ENCODE data around the gene HDAC9.
A peak's percentile ranks its signal among the peaks of the same experiment; 100 is the strongest.

The HDAC9 gene

GRCh38 chr7:18610331-18610948, 114.9 kb downstream of the HDAC9 start:
- H3K18ac ChIP-seq (ENCODE audit: low read length), result no peak overlapping the region

GRCh38 chr7:18614841-18615240, 119.3 kb downstream of the HDAC9 start:
- Histone ChIP-seq H2BK15ac (replicated peaks; ENCODE audit: low read depth) (no peak overlapping the region), H3K56ac (ENCODE audit: low read length) (no peak overlapping the region), H3K18ac (ENCODE audit: low read length) (no peak overlapping the region), H4K5ac (ENCODE audit: low read length) (no peak overlapping the region), H2BK120ac (ENCODE audit: low read depth, low read length) (no peak overlapping the region), H3K79me2 (ENCODE audit: control insufficient read depth, insufficient read depth, low read length) (no peaks in the 10 kb centered on the region), H3K23ac (ENCODE audit: low read length) (no peak overlapping the region), H3K36me3 (ENCODE audit: control insufficient read depth, insufficient read depth, low read length) (no peaks in the 10 kb centered on the region), H2BK5ac (ENCODE audit: low read length) (no peak overlapping the region), H3K27ac (ENCODE audit: low read depth, low read length) (no peak overlapping the region), H3K79me1 (ENCODE audit: low read length) (no peaks in the 10 kb centered on the region), H3K4me2 (ENCODE audit: low read length) (no peak overlapping the region), H3K9ac (ENCODE audit: low read length) (no peak overlapping the region), H4K8ac (ENCODE audit: low read depth, low read length) (no peak overlapping the region), H3K4ac (ENCODE audit: low read depth, low read length) (no peak overlapping the region), H3K4me1 (ENCODE audit: control insufficient read depth, low read depth, low read length) (no peaks in the 10 kb centered on the region), H2AK5ac (ENCODE audit: low read length) (no peak overlapping the region), H3K27me3 (ENCODE audit: insufficient read depth, low read length, poor library complexity) (no peaks in the 10 kb centered on the region), H3K4me3 (ENCODE audit: low read length) (no peak overlapping the region)
- no peak for DNase-seq

More at GRCh38 chr7:18610331-18610948, 114.9 kb downstream of the HDAC9 start:
- Histone ChIP-seq H3K79me2 (ENCODE audit: control insufficient read depth, insufficient read depth, low read length) (no peaks in the 10 kb centered on the region), H2AK5ac (ENCODE audit: low read length) (no peak overlapping the region), H3K4ac (ENCODE audit: low read depth, low read length) (no peak overlapping the region), H3K4me3 (ENCODE audit: low read length) (no peak overlapping the region), H3K4me1 (ENCODE audit: control insufficient read depth, low read depth, low read length) (no peaks in the 10 kb centered on the region), H3K36me3 (ENCODE audit: control insufficient read depth, insufficient read depth, low read length) (no peaks in the 10 kb centered on the region), H2BK15ac (replicated peaks; ENCODE audit: low read depth) (no peak overlapping the region), H3K79me1 (ENCODE audit: low read length) (no peaks in the 10 kb centered on the region), H2BK5ac (ENCODE audit: low read length) (no peak overlapping the region), H3K56ac (ENCODE audit: low read length) (no peak overlapping the region), H4K5ac (ENCODE audit: low read length) (no peak overlapping the region), H3K23ac (ENCODE audit: low read length) (no peak overlapping the region), H3K27me3 (ENCODE audit: insufficient read depth, low read length, poor library complexity) (no peaks in the 10 kb centered on the region), H4K8ac (ENCODE audit: low read depth, low read length) (no peak overlapping the region), H2BK120ac (ENCODE audit: low read depth, low read length) (no peak overlapping the region), H3K9ac (ENCODE audit: low read length) (no peak overlapping the region), H3K27ac (ENCODE audit: low read depth, low read length) (no peak overlapping the region), H3K4me2 (ENCODE audit: low read length) (no peak overlapping the region)
- no CpG with 5 or more reads among the region's 8 CpGs for WGBS (ENCODE audit: extremely low coverage, insufficient coverage, low lambda C conversion rate)
- DNase-seq, result peak; percentile 72

- Histone ChIP-seq H3K23ac (ENCODE audit: low read length) (no peak overlapping the region), H2BK120ac (ENCODE audit: low read depth, low read length) (no peak overlapping the region), H3K27ac (ENCODE audit: low read depth, low read length) (no peak overlapping the region), H3K27me3 (ENCODE audit: insufficient read depth, low read length, poor library complexity) (no peaks in the 10 kb centered on the region), H2BK15ac (replicated peaks; ENCODE audit: low read depth) (no peak overlapping the region), H3K9ac (ENCODE audit: low read length) (no peak overlapping the region), H3K56ac (ENCODE audit: low read length) (no peak overlapping the region), H2AK5ac (ENCODE audit: low read length) (no peak overlapping the region), H3K18ac (ENCODE audit: low read length) (no peak overlapping the region), H3K36me3 (ENCODE audit: control insufficient read depth, insufficient read depth, low read length) (no peaks in the 10 kb centered on the region), H3K4me1 (ENCODE audit: control insufficient read depth, low read depth, low read length) (no peaks in the 10 kb centered on the region), H4K8ac (ENCODE audit: low read depth, low read length) (no peak overlapping the region), H2BK5ac (ENCODE audit: low read length) (no peak overlapping the region), H3K4ac (ENCODE audit: low read depth, low read length) (no peak overlapping the region), H3K4me3 (ENCODE audit: low read length) (no peak overlapping the region), H4K5ac (ENCODE audit: low read length) (no peak overlapping the region), H3K79me1 (ENCODE audit: low read length) (no peaks in the 10 kb centered on the region), H3K4me2 (ENCODE audit: low read length) (no peak overlapping the region), H3K79me2 (ENCODE audit: control insufficient read depth, insufficient read depth, low read length) (no peaks in the 10 kb centered on the region)
- DNase-seq, result no peak
- WGBS (ENCODE audit: extremely low coverage, insufficient coverage, low lambda C conversion rate), result no CpG with 5 or more reads among the region's 1 CpG
Observed at GRCh38 chr7:18619311-18619710, 123.8 kb downstream of the HDAC9 start.

GRCh38 chr7:18623389-18623788, 127.8 kb downstream of the HDAC9 start:
- no peak for DNase-seq
- H3K79me2 ChIP-seq (ENCODE audit: control insufficient read depth, insufficient read depth, low read length), result no peaks in the 10 kb centered on the region
- H4K8ac ChIP-seq (ENCODE audit: low read depth, low read length), result no peak overlapping the region
- no peak overlapping the region for H2AK5ac ChIP-seq (ENCODE audit: low read length)
- no peak overlapping the region for H2BK5ac ChIP-seq (ENCODE audit: low read length)
- no peak overlapping the region for H2BK120ac ChIP-seq (ENCODE audit: low read depth, low read length)
- no peak overlapping the region for H3K4me2 ChIP-seq (ENCODE audit: low read length)
- H3K36me3 ChIP-seq (ENCODE audit: control insufficient read depth, insufficient read depth, low read length), result no peaks in the 10 kb centered on the region
- H4K5ac ChIP-seq (ENCODE audit: low read length), result no peak overlapping the region
- no peak overlapping the region for H3K4me3 ChIP-seq (ENCODE audit: low read length)
- no peak overlapping the region for H3K9ac ChIP-seq (ENCODE audit: low read length)
- H3K23ac ChIP-seq (ENCODE audit: low read length), result no peak overlapping the region
- no peaks in the 10 kb centered on the region for H3K27me3 ChIP-seq (ENCODE audit: insufficient read depth, low read length, poor library complexity)
- H3K56ac ChIP-seq (ENCODE audit: low read length), result no peak overlapping the region
- H3K18ac ChIP-seq (ENCODE audit: low read length), result no peak overlapping the region
- H3K4me1 ChIP-seq (ENCODE audit: control insufficient read depth, low read depth, low read length), result no peaks in the 10 kb centered on the region
- WGBS (ENCODE audit: extremely low coverage, insufficient coverage, low lambda C conversion rate), result no CpG with 5 or more reads among the region's 3 CpGs
- no peak overlapping the region for H3K27ac ChIP-seq (ENCODE audit: low read depth, low read length)
- H2BK15ac ChIP-seq (replicated peaks; ENCODE audit: low read depth), result no peak overlapping the region
- no peaks in the 10 kb centered on the region for H3K79me1 ChIP-seq (ENCODE audit: low read length)
- H3K4ac ChIP-seq (ENCODE audit: low read depth, low read length), result no peak overlapping the region

- H4K8ac ChIP-seq (ENCODE audit: low read depth, low read length), result no peak overlapping the region
- H3K4ac ChIP-seq (ENCODE audit: low read depth, low read length), result no peak overlapping the region
- H3K23ac ChIP-seq (ENCODE audit: low read length), result no peak overlapping the region
- H3K9ac ChIP-seq (ENCODE audit: low read length), result no peak overlapping the region
- no peak for DNase-seq
- H4K5ac ChIP-seq (ENCODE audit: low read length), result no peak overlapping the region
- no peak overlapping the region for H3K27ac ChIP-seq (ENCODE audit: low read depth, low read length)
- no peaks in the 10 kb centered on the region for H3K27me3 ChIP-seq (ENCODE audit: insufficient read depth, low read length, poor library complexity)
- no peak overlapping the region for H2BK120ac ChIP-seq (ENCODE audit: low read depth, low read length)
- H3K56ac ChIP-seq (ENCODE audit: low read length), result no peak overlapping the region
- no peak overlapping the region for H2BK15ac ChIP-seq (replicated peaks; ENCODE audit: low read depth)
- H3K36me3 ChIP-seq (ENCODE audit: control insufficient read depth, insufficient read depth, low read length), result no peaks in the 10 kb centered on the region
- no CpG with 5 or more reads among the region's 1 CpG for WGBS (ENCODE audit: extremely low coverage, insufficient coverage, low lambda C conversion rate)
- no peak overlapping the region for H3K4me3 ChIP-seq (ENCODE audit: low read length)
- no peak overlapping the region for H3K18ac ChIP-seq (ENCODE audit: low read length)
- no peaks in the 10 kb centered on the region for H3K79me1 ChIP-seq (ENCODE audit: low read length)
- H2BK5ac ChIP-seq (ENCODE audit: low read length), result no peak overlapping the region
- H3K79me2 ChIP-seq (ENCODE audit: control insufficient read depth, insufficient read depth, low read length), result no peaks in the 10 kb centered on the region
- no peaks in the 10 kb centered on the region for H3K4me1 ChIP-seq (ENCODE audit: control insufficient read depth, low read depth, low read length)
- H2AK5ac ChIP-seq (ENCODE audit: low read length), result no peak overlapping the region
- no peak overlapping the region for H3K4me2 ChIP-seq (ENCODE audit: low read length)
Observed at GRCh38 chr7:18624459-18624858, 128.9 kb downstream of the HDAC9 start.

- Histone ChIP-seq H3K18ac (ENCODE audit: low read length) (no peak overlapping the region), H3K36me3 (ENCODE audit: control insufficient read depth, insufficient read depth, low read length) (no peaks in the 10 kb centered on the region)
Observed at GRCh38 chr7:18626086-18626485, 130.5 kb downstream of the HDAC9 start.

More at GRCh38 chr7:18626086-18626485, 130.5 kb downstream of the HDAC9 start:
- no peak for DNase-seq
- H3K23ac ChIP-seq (ENCODE audit: low read length), result no peak overlapping the region
- H4K5ac ChIP-seq (ENCODE audit: low read length), result no peak overlapping the region
- H3K4me3 ChIP-seq (ENCODE audit: low read length), result no peak overlapping the region
- no peak overlapping the region for H2BK120ac ChIP-seq (ENCODE audit: low read depth, low read length)
- H2AK5ac ChIP-seq (ENCODE audit: low read length), result no peak overlapping the region
- no peak overlapping the region for H4K8ac ChIP-seq (ENCODE audit: low read depth, low read length)
- no peak overlapping the region for H3K4me2 ChIP-seq (ENCODE audit: low read length)
- H3K27ac ChIP-seq (ENCODE audit: low read depth, low read length), result no peak overlapping the region
- no peaks in the 10 kb centered on the region for H3K4me1 ChIP-seq (ENCODE audit: control insufficient read depth, low read depth, low read length)
- H3K4ac ChIP-seq (ENCODE audit: low read depth, low read length), result no peak overlapping the region
- no peak overlapping the region for H3K9ac ChIP-seq (ENCODE audit: low read length)
- no peaks in the 10 kb centered on the region for H3K79me1 ChIP-seq (ENCODE audit: low read length)
- no peak overlapping the region for H3K56ac ChIP-seq (ENCODE audit: low read length)
- H2BK5ac ChIP-seq (ENCODE audit: low read length), result no peak overlapping the region
- H2BK15ac ChIP-seq (replicated peaks; ENCODE audit: low read depth), result no peak overlapping the region
- no peaks in the 10 kb centered on the region for H3K27me3 ChIP-seq (ENCODE audit: insufficient read depth, low read length, poor library complexity)
- H3K79me2 ChIP-seq (ENCODE audit: control insufficient read depth, insufficient read depth, low read length), result no peaks in the 10 kb centered on the region

Measured in mesendoderm (in vitro differentiated cells).